Limb (tissue), 2 donors: ENCODE results near the gene DLGAP5.

Experiments
- DNase-seq, 2 donors: peaks; one replicate each; pipeline ENCODE4 v3.0.0-alpha.2; 2016; ENCODE audit errors: extremely low spot score in 2 of 2

The DLGAP5 gene

GRCh38 chr14:55129086-55129427 lies 62.3 kb downstream of the DLGAP5 start, which contains the start of gene LGALS3:
LGALS3 (plus strand) TSS chr14:55129252; CDS start chr14:55137374, 8,122 bp downstream.
- peak in 1 of 2 donors; percentile 66 for DNase-seq

GRCh38 chr14:55128386-55129085 lies 62.8 kb downstream of the DLGAP5 start:
- no peak for DNase-seq

GRCh38 chr14:55127460-55127951 lies 63.9 kb downstream of the DLGAP5 start:
- DNase-seq: no peak

- no peak for DNase-seq
Measured at GRCh38 chr14:55126932-55127459, 64.4 kb downstream of the DLGAP5 start.

- DNase-seq: no peak
Measured at GRCh38 chr14:55126034-55126433, 65.4 kb downstream of the DLGAP5 start.

- no peak for DNase-seq
Measured at GRCh38 chr14:55125403-55125802, 66.0 kb downstream of the DLGAP5 start.

GRCh38 chr14:55124774-55125386 lies 66.5 kb downstream of the DLGAP5 start:
- DNase-seq: no peak

GRCh38 chr14:55123852-55124639 lies 67.3 kb downstream of the DLGAP5 start:
- DNase-seq: no peak

GRCh38 chr14:55123101-55123500 lies 68.3 kb downstream of the DLGAP5 start:
- DNase-seq: peak in 1 of 2 donors; percentile 57

GRCh38 chr14:55122440-55122986 lies 68.9 kb downstream of the DLGAP5 start:
- peak; percentile 57 to 67 for DNase-seq

GRCh38 chr14:55121628-55122439 lies 69.6 kb downstream of the DLGAP5 start:
- no peak for DNase-seq

GRCh38 chr14:55120571-55121495 lies 70.6 kb downstream of the DLGAP5 start:
- DNase-seq: no peak

GRCh38 chr14:55118761-55119160 lies 72.6 kb downstream of the DLGAP5 start:
- DNase-seq: no peak

GRCh38 chr14:55117803-55118441 lies 73.5 kb downstream of the DLGAP5 start:
- DNase-seq: no peak

- no peak for DNase-seq
Measured at GRCh38 chr14:55116246-55117030, 74.9 kb downstream of the DLGAP5 start.

- DNase-seq: no peak
Measured at GRCh38 chr14:55115861-55116245, 75.5 kb downstream of the DLGAP5 start.

- DNase-seq: no peak
Measured at GRCh38 chr14:55115460-55115859, 75.9 kb downstream of the DLGAP5 start.

- no peak for DNase-seq
Measured at GRCh38 chr14:55114720-55115119, 76.7 kb downstream of the DLGAP5 start.
